Activated naive CD8-positive, alpha-beta T cell treated with anti-CD3 and anti-CD28 coated beads, Interleukin-2, amount 50 U/mL, for 24 hours (primary cell): ENCODE data around the gene PRKCZ.
"Not testable (repeated sequence)": the region's sequence is repeated elsewhere in the genome, so short reads cannot be mapped to it uniquely, and the experiment has no call there.

Experiments
- ATAC-seq: fragments of 150-1000 bp; cut with Tn5 transposase; one replicate; pipeline ENCODE4 v1.10.0; 2021
- DNase-seq: peaks from one replicate; pipeline ENCODE4 v3.0.0; 2021
- H3K27ac Mint-ChIP-seq: one replicate; pipeline ENCODE4 v1.8.0; 2021; ENCODE audit warnings: mild to moderate bottlenecking, mixed read lengths
- H3K27me3 Mint-ChIP-seq: one replicate; pipeline ENCODE4 v1.8.0; 2021; ENCODE audit warnings: mixed read lengths
- H3K36me3 Mint-ChIP-seq: one replicate; pipeline ENCODE4 v1.8.0; 2021; ENCODE audit warnings: low read depth, mixed read lengths
- H3K4me1 Mint-ChIP-seq: one replicate; pipeline ENCODE4 v1.8.0; 2021; ENCODE audit warnings: mixed read lengths
- H3K4me3 Mint-ChIP-seq: one replicate; pipeline ENCODE4 v1.8.0; 2021; ENCODE audit warnings: mild to moderate bottlenecking, moderate library complexity, mixed read lengths
- H3K9me3 Mint-ChIP-seq: one replicate; pipeline ENCODE4 v1.8.0; 2021; ENCODE audit warnings: mixed read lengths

The PRKCZ gene

GRCh38 chr1:2135941-2136340 lies 85.7 kb downstream of the PRKCZ start:
- H3K27me3 Mint-ChIP-seq: no peaks in the 10 kb centered on the region
- H3K9me3 Mint-ChIP-seq: no peaks in the 10 kb centered on the region
- H3K27ac Mint-ChIP-seq: no peak overlapping the region
- ATAC-seq (no peak), DNase-seq (no peak)
- H3K4me3 Mint-ChIP-seq: no peak overlapping the region
- peaks cover 21% of the 10 kb centered on the region for H3K4me1 Mint-ChIP-seq
- H3K36me3 Mint-ChIP-seq: no peaks in the 10 kb centered on the region

- H3K4me1 Mint-ChIP-seq: peaks cover 21% of the 10 kb centered on the region
- H3K27ac Mint-ChIP-seq: no peak overlapping the region
- no peak for DNase-seq
- ATAC-seq: no peak
- no peaks in the 10 kb centered on the region for H3K36me3 Mint-ChIP-seq
- no peaks in the 10 kb centered on the region for H3K9me3 Mint-ChIP-seq
- no peak overlapping the region for H3K4me3 Mint-ChIP-seq
- no peaks in the 10 kb centered on the region for H3K27me3 Mint-ChIP-seq
These were observed 86.4 kb downstream of the PRKCZ start for GRCh38 chr1:2136386-2137235.

GRCh38 chr1:2137257-2138121 lies 87.3 kb downstream of the PRKCZ start:
- H3K27me3 Mint-ChIP-seq: no peaks in the 10 kb centered on the region
- no peaks in the 10 kb centered on the region for H3K9me3 Mint-ChIP-seq
- H3K4me1 Mint-ChIP-seq: peaks cover 16% of the 10 kb centered on the region
- H3K4me3 Mint-ChIP-seq: no peak overlapping the region
- no peaks in the 10 kb centered on the region for H3K36me3 Mint-ChIP-seq
- no peak for ATAC-seq
- DNase-seq: no peak
- no peak overlapping the region for H3K27ac Mint-ChIP-seq

GRCh38 chr1:2139156-2139555 lies 88.9 kb downstream of the PRKCZ start:
- H3K27ac Mint-ChIP-seq, ATAC-seq, H3K4me3 Mint-ChIP-seq, H3K36me3 Mint-ChIP-seq, H3K27me3 Mint-ChIP-seq, H3K4me1 Mint-ChIP-seq, DNase-seq, H3K9me3 Mint-ChIP-seq: not testable (repeated sequence)

- Mint-ChIP-seq H3K27ac (no peak overlapping the region), H3K27me3 (no peaks in the 10 kb centered on the region), H3K9me3 (no peaks in the 10 kb centered on the region), H3K4me1 (peaks cover 6% of the 10 kb centered on the region), H3K4me3 (no peak overlapping the region), H3K36me3 (no peaks in the 10 kb centered on the region)
- DNase-seq (no peak), ATAC-seq (no peak)
These were observed 90.8 kb downstream of the PRKCZ start for GRCh38 chr1:2141025-2141424.

GRCh38 chr1:2143814-2144500 lies 93.7 kb downstream of the PRKCZ start:
- no peak for DNase-seq
- Mint-ChIP-seq H3K27me3 (no peaks in the 10 kb centered on the region), H3K4me3 (no peak overlapping the region), H3K9me3 (no peaks in the 10 kb centered on the region), H3K36me3 (no peaks in the 10 kb centered on the region), H3K27ac (no peak overlapping the region), H3K4me1 (peaks cover 6% of the 10 kb centered on the region)
- no peak for ATAC-seq

- DNase-seq: no peak
- H3K9me3 Mint-ChIP-seq: no peaks in the 10 kb centered on the region
These were observed 94.4 kb downstream of the PRKCZ start for GRCh38 chr1:2144501-2145090.

GRCh38 chr1:2145946-2146835 lies 96.0 kb downstream of the PRKCZ start:
- no peak overlapping the region for H3K27ac Mint-ChIP-seq
- no peaks in the 10 kb centered on the region for H3K9me3 Mint-ChIP-seq
- H3K36me3 Mint-ChIP-seq: no peaks in the 10 kb centered on the region
- H3K27me3 Mint-ChIP-seq: no peaks in the 10 kb centered on the region
- DNase-seq (no peak), ATAC-seq (peak; percentile 54)
- H3K4me1 Mint-ChIP-seq: peaks cover 5% of the 10 kb centered on the region
- H3K4me3 Mint-ChIP-seq: no peak overlapping the region

More at GRCh38 chr1:2144501-2145090, 94.4 kb downstream of the PRKCZ start:
- H3K4me1 Mint-ChIP-seq: peaks cover 5% of the 10 kb centered on the region
- H3K36me3 Mint-ChIP-seq: no peaks in the 10 kb centered on the region
- no peak for ATAC-seq
- H3K27ac Mint-ChIP-seq: no peak overlapping the region
- no peaks in the 10 kb centered on the region for H3K27me3 Mint-ChIP-seq
- H3K4me3 Mint-ChIP-seq: no peak overlapping the region

GRCh38 chr1:2146836-2147517 lies 96.8 kb downstream of the PRKCZ start:
- H3K4me1 Mint-ChIP-seq: peaks cover 7% of the 10 kb centered on the region
- DNase-seq: no peak
- H3K27ac Mint-ChIP-seq: no peak overlapping the region
- H3K4me3 Mint-ChIP-seq: no peak overlapping the region
- H3K36me3 Mint-ChIP-seq: no peaks in the 10 kb centered on the region
- no peaks in the 10 kb centered on the region for H3K9me3 Mint-ChIP-seq
- no peak for ATAC-seq
- H3K27me3 Mint-ChIP-seq: no peaks in the 10 kb centered on the region

- DNase-seq, H3K9me3 Mint-ChIP-seq, H3K4me3 Mint-ChIP-seq, ATAC-seq, H3K36me3 Mint-ChIP-seq, H3K27me3 Mint-ChIP-seq, H3K27ac Mint-ChIP-seq: not testable (repeated sequence)
- peaks cover 11% of the 10 kb centered on the region for H3K4me1 Mint-ChIP-seq
These were observed 97.7 kb downstream of the PRKCZ start for GRCh38 chr1:2147869-2148268.

GRCh38 chr1:2148691-2149090 lies 98.5 kb downstream of the PRKCZ start:
- DNase-seq (peak; percentile 42), ATAC-seq (peak; percentile 57)
- no peak overlapping the region for H3K27ac Mint-ChIP-seq
- H3K9me3 Mint-ChIP-seq: no peaks in the 10 kb centered on the region
- H3K36me3 Mint-ChIP-seq: no peaks in the 10 kb centered on the region
- no peak overlapping the region for H3K4me3 Mint-ChIP-seq
- H3K27me3 Mint-ChIP-seq: no peaks in the 10 kb centered on the region
- H3K4me1 Mint-ChIP-seq: peaks cover 17% of the 10 kb centered on the region

GRCh38 chr1:2150801-2151200 lies 100.6 kb downstream of the PRKCZ start:
- no peaks in the 10 kb centered on the region for H3K27me3 Mint-ChIP-seq
- H3K4me1 Mint-ChIP-seq: peaks cover 17% of the 10 kb centered on the region
- no peak for ATAC-seq
- no peak overlapping the region for H3K27ac Mint-ChIP-seq
- no peak overlapping the region for H3K4me3 Mint-ChIP-seq
- peaks cover 4% of the 10 kb centered on the region for H3K9me3 Mint-ChIP-seq
- no peak for DNase-seq
- no peaks in the 10 kb centered on the region for H3K36me3 Mint-ChIP-seq

GRCh38 chr1:2151252-2151651 lies 101.0 kb downstream of the PRKCZ start:
- Mint-ChIP-seq H3K9me3 (peaks cover 4% of the 10 kb centered on the region), H3K27ac (no peak overlapping the region), H3K4me3 (no peak overlapping the region), H3K36me3 (no peaks in the 10 kb centered on the region), H3K27me3 (no peaks in the 10 kb centered on the region), H3K4me1 (peaks cover 17% of the 10 kb centered on the region)
- ATAC-seq: no peak
- DNase-seq: no peak
